Measurements from ENCODE around the gene STOX1.

DNA sequence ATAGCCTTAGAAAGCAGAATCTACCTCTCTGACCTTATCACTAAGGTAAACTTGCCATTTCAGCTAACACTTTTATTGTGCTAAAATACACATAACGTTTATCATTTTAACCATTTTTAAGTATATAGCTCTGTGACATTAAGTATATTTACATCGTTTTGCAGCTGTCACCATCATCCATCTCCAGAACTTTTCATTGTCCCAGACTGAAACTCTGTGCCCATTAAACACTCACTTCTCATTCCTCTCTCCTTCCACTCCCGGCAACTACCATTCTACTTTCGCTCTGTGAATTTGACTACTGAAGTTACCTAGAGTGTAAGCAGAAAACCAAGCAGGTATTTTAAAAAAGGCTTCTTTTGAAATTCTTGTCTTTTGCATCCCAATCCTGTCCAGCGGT lies 75.1 kb downstream of the STOX1 start:
- TF ChIP-seq, protein P1, sequence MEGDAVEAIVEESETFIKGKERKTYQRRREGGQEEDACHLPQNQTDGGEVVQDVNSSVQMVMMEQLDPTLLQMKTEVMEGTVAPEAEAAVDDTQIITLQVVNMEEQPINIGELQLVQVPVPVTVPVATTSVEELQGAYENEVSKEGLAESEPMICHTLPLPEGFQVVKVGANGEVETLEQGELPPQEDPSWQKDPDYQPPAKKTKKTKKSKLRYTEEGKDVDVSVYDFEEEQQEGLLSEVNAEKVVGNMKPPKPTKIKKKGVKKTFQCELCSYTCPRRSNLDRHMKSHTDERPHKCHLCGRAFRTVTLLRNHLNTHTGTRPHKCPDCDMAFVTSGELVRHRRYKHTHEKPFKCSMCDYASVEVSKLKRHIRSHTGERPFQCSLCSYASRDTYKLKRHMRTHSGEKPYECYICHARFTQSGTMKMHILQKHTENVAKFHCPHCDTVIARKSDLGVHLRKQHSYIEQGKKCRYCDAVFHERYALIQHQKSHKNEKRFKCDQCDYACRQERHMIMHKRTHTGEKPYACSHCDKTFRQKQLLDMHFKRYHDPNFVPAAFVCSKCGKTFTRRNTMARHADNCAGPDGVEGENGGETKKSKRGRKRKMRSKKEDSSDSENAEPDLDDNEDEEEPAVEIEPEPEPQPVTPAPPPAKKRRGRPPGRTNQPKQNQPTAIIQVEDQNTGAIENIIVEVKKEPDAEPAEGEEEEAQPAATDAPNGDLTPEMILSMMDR (conservative IDR thresholded peaks at IDR 0.05): no peak
- no peak for TF ChIP-seq ZFX (IDR thresholded peaks at IDR 0.05)
